HL-60 (cell line): Measurements from ENCODE around the gene ARNT2.

Source experiments
- GABPA ChIP-seq: IDR thresholded peaks from 2 replicates; pipeline ENCODE4 v1.6.1; 2012; ENCODE audit warnings: low read depth
- POLR2AphosphoS5 ChIP-seq: IDR thresholded peaks from 2 replicates; pipeline ENCODE4 v1.6.1; 2012; ENCODE audit warnings: low read depth
- TF ChIP-seq, protein P1 (sequence below): IDR thresholded peaks from 2 replicates; pipeline ENCODE4 v1.6.1; 2012; ENCODE audit warnings: low read depth; ENCODE audit not compliant: insufficient replicate concordance
- TF ChIP-seq, protein P2 (sequence below): IDR thresholded peaks from one replicate; pipeline ENCODE4 v1.5.1; 2011; ENCODE audit warnings: low read length, control low read depth, inconsistent platforms; ENCODE audit not compliant: insufficient read depth

DNA sequence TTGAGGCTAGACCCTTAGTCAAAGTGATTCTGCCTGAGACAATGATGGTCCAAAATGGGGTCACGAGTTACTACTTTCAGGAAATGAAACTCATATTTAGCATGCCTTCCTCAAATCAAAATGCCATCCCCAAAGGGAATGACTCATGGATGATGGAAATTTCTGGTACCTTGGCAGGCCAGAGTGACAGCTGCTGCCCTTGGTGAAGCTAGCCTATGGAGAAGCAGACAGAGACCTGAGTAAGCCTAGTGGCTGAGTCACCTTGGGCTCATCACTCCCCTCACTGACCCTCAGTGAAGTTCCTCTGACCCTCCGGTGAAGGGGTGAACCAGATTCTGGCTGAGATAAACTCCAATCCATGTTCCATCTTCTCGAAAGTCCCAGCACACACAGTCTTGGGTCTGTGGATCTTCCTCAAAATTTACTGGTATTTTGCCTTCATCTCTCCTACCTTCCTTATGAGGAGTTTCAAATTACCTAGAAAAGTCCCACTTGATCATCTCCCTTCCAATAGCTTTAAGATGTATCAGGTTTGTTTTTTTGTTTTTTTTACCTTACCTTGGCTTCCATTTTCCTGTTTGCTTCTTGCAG is 236.4 kb downstream of the ARNT2 start:
- TF ChIP-seq, protein P1, sequence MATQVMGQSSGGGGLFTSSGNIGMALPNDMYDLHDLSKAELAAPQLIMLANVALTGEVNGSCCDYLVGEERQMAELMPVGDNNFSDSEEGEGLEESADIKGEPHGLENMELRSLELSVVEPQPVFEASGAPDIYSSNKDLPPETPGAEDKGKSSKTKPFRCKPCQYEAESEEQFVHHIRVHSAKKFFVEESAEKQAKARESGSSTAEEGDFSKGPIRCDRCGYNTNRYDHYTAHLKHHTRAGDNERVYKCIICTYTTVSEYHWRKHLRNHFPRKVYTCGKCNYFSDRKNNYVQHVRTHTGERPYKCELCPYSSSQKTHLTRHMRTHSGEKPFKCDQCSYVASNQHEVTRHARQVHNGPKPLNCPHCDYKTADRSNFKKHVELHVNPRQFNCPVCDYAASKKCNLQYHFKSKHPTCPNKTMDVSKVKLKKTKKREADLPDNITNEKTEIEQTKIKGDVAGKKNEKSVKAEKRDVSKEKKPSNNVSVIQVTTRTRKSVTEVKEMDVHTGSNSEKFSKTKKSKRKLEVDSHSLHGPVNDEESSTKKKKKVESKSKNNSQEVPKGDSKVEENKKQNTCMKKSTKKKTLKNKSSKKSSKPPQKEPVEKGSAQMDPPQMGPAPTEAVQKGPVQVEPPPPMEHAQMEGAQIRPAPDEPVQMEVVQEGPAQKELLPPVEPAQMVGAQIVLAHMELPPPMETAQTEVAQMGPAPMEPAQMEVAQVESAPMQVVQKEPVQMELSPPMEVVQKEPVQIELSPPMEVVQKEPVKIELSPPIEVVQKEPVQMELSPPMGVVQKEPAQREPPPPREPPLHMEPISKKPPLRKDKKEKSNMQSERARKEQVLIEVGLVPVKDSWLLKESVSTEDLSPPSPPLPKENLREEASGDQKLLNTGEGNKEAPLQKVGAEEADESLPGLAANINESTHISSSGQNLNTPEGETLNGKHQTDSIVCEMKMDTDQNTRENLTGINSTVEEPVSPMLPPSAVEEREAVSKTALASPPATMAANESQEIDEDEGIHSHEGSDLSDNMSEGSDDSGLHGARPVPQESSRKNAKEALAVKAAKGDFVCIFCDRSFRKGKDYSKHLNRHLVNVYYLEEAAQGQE: no peak
- TF ChIP-seq, protein P2, sequence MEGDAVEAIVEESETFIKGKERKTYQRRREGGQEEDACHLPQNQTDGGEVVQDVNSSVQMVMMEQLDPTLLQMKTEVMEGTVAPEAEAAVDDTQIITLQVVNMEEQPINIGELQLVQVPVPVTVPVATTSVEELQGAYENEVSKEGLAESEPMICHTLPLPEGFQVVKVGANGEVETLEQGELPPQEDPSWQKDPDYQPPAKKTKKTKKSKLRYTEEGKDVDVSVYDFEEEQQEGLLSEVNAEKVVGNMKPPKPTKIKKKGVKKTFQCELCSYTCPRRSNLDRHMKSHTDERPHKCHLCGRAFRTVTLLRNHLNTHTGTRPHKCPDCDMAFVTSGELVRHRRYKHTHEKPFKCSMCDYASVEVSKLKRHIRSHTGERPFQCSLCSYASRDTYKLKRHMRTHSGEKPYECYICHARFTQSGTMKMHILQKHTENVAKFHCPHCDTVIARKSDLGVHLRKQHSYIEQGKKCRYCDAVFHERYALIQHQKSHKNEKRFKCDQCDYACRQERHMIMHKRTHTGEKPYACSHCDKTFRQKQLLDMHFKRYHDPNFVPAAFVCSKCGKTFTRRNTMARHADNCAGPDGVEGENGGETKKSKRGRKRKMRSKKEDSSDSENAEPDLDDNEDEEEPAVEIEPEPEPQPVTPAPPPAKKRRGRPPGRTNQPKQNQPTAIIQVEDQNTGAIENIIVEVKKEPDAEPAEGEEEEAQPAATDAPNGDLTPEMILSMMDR: no peak
- TF ChIP-seq POLR2AphosphoS5 (no peak), GABPA (no peak)
